Measurements from ENCODE around the gene ZDHHC14. TPM values are rescaled to one million over a fixed set of nuclear protein-coding genes. Genes with fewer than 3 reads are reported as not detected.

The ZDHHC14 gene
- total RNA-seq, 1 experiment from 2014 or later = 1.7 TPM

DNA sequence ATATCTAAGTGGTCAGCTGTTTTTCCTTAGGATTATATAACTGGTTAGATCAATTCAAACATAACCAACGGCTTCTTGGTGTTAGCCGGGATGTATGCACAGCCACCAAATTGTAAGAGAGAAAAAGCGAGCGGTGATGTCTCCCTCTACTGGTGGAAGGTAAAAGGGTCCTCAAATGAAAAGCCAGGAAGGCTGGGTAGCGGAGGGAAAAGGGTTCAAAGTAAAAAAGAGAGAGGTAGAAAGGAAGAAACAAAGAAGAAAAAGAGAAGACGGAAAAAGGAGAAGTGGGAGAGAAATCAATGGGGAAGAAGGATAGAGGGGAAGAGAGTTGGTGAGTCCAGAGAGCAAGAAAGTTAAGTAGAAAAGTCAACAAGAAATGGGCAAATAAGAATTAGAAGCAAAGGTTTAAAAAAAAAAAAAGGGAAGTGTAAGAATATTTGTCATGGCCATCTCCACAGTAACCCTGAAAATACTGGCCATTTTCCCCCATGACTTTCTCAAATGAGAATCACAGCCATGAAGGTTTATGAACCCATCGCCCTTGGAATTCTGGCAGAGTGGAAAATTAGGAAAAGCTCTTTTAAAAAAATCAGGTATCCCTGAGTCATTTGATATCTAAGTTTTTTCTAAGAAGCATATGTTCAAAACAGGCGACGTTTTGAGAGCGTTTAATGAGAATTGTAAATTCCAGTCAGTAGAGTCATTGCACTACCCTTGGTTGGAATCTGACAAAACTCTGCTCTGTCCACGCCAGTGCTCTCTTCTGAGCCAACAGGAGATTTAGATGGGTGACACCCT, 286.4 kb downstream of the ZDHHC14 start:
- Histone ChIP-seq H2BK5ac (ENCODE audit: insufficient read length, low read length) (no peak overlapping the region), H3K9me3 (ENCODE audit: control insufficient read depth, low read depth, low read length) (no peaks in the 10 kb centered on the region), H4K5ac (ENCODE audit: insufficient read length, low read depth, low read length) (no peak overlapping the region), H3K56ac (ENCODE audit: insufficient read length, low read depth, low read length) (no peak overlapping the region), H2BK120ac (ENCODE audit: low read depth, low read length, poor library complexity, severe bottlenecking) (no peak overlapping the region), H3K23me2 (ENCODE audit: insufficient read length, low read depth, low read length, poor library complexity, severe bottlenecking) (no peaks in the 10 kb centered on the region), H4K91ac (ENCODE audit: insufficient read length, low read depth, low read length) (no peak overlapping the region), H3K4me1 (ENCODE audit: insufficient read depth, low read length) (peaks cover 2% of the 10 kb centered on the region; the same call in 1 of the 2 replicates), H3K79me2 (ENCODE audit: insufficient read depth, low read length) (no peaks in the 10 kb centered on the region), H3K9ac (ENCODE audit: extremely low read depth, insufficient read length, low read length) (no peak overlapping the region), H2BK12ac (ENCODE audit: insufficient read length, low read depth, low read length) (no peak overlapping the region), H2BK15ac (ENCODE audit: low read depth, low read length) (no peak overlapping the region), H4K20me1 (ENCODE audit: control insufficient read depth, insufficient read depth, insufficient read length) (no peaks in the 10 kb centered on the region), H3K14ac (ENCODE audit: insufficient read depth, low read length) (no peak overlapping the region), H3K27ac (ENCODE audit: insufficient read length, low read depth, low read length) (no peak overlapping the region), H2AFZ (ENCODE audit: low read length) (no peak overlapping the region), H4K8ac (replicated peaks; ENCODE audit: insufficient read length, low read depth, low read length) (no peak overlapping the region), H3K4ac (ENCODE audit: low read depth, low read length) (no peak overlapping the region), H2AK5ac (ENCODE audit: insufficient read length, low read length) (no peak overlapping the region), H3K18ac (ENCODE audit: insufficient read length, low read depth, low read length) (no peak overlapping the region), H2BK20ac (ENCODE audit: low read depth, low read length, poor library complexity, severe bottlenecking) (no peak overlapping the region), H3K27me3 (ENCODE audit: insufficient read depth, low read length) (no peaks in the 10 kb centered on the region), H3K79me1 (ENCODE audit: insufficient read depth, low read depth, low read length, poor library complexity, severe bottlenecking) (no peaks in the 10 kb centered on the region), H3K23ac (ENCODE audit: insufficient read length, low read depth, low read length) (no peak overlapping the region), H3T11ph (ENCODE audit: low read length) (no peak overlapping the region), H3K4me2 (ENCODE audit: insufficient read depth, insufficient read length, low read length) (no peak overlapping the region)
- H3K9me3 Mint-ChIP-seq = no peaks in the 10 kb centered on the region; a peak in 1 of 5 replicates
- peaks cover 0 to 3% (median 0%) of the 10 kb centered on the region in 3 experiments; a peak in 1 of 7 replicates for H3K36me3 Mint-ChIP-seq (ENCODE audit: insufficient read depth in 1 of 3, low read depth in 3 of 3)
- no peak overlapping the region for H3K27ac Mint-ChIP-seq
- TF ChIP-seq CTCF (conservative IDR thresholded peaks at IDR 0.05) = peak; percentile 89
- peak; percentile 51 for DNase-seq
- H3K4me1 Mint-ChIP-seq = peaks cover 29 to 31% of the 10 kb centered on the region in 2 experiments
- H3K27me3 Mint-ChIP-seq (ENCODE audit: low read depth) = peaks cover 5% of the 10 kb centered on the region
- no peak overlapping the region for H3K4me3 Mint-ChIP-seq
- WGBS (ENCODE audit: extremely low coverage, insufficient read length, low lambda C conversion rate) = no CpG with 5 or more reads among the region's 11 CpGs

Data from H9 (cell line).